Measurements from ENCODE around the gene ADAMTSL1. TPM values are rescaled to one million over a fixed set of nuclear protein-coding genes. Genes with fewer than 3 reads are reported as not detected.

ADAMTSL1 gene
- total and polyA plus RNA-seq, 2 of the 13 experiments (the other 11 are each of a cell fraction or from before 2014, with no cell fraction given) = not detected

- Histone ChIP-seq H3K27me3 (ENCODE audit: control insufficient read depth in 1 of 2, insufficient read depth in 2 of 2, low read length in 2 of 2) (peaks cover 0 to 3% of the 10 kb centered on the region in 2 experiments; a peak in 1 of 5 replicates), H3K4me2 (ENCODE audit: low read depth, low read length) (no peak overlapping the region), H3K4me1 (ENCODE audit: insufficient read depth, low read length) (no peaks in the 10 kb centered on the region), H3K9me3 (ENCODE audit: low read length) (no peaks in the 10 kb centered on the region), H3K79me2 (ENCODE audit: insufficient read depth, low read length) (no peaks in the 10 kb centered on the region), H2AFZ (ENCODE audit: low read length) (no peak overlapping the region), H3K9ac (ENCODE audit: insufficient read depth, low read depth, low read length) (no peak overlapping the region), H3K27ac (ENCODE audit: extremely low read length, insufficient read depth, low read length) (no peak overlapping the region), H3K4me3 (replicated peaks in 1 of 3; ENCODE audit: insufficient read depth in 1 of 3, low read depth in 2 of 3, low read length in 3 of 3) (no peak overlapping the region), H3K36me3 (replicated peaks in 1 of 2; ENCODE audit: control insufficient read depth in 1 of 2, insufficient read depth in 2 of 2, low read length in 2 of 2) (no peaks in the 10 kb centered on the region), H4K20me1 (ENCODE audit: insufficient read depth, low read length) (no peaks in the 10 kb centered on the region)
- intact Hi-C loops (cut with micrococcal nuclease; ENCODE audit: unreplicated experiment) = loop anchor here (10.0 kb wide), 1 partner anchor 62 kb away; no protein-coding TSS in a partner anchor
- FAIRE-seq (no peak), DNase-seq (ENCODE audit: low spot score) (no peak), ATAC-seq (no peak)
- no peak for TF ChIP-seq ZFP90 (CRISPR knock-in tag; IDR thresholded peaks at IDR 0.05; ENCODE audit: borderline replicate concordance)
- in situ Hi-C loops (cut with HindIII; ENCODE audit: extremely low pct_ligation_motif_present, low pct_unique_long_range_greater_than_20kb) = no loop called here
- BruUV-seq (replicated peaks) = no TSS peak
- ChIA-PET CTCF (ENCODE audit: low intra/inter-chr PET ratio, low total read pairs) (no interaction called here), POLR2A (no interaction called here)
Measured at GRCh38 chr9:18606846-18607245, 132.9 kb downstream of the ADAMTSL1 start.

- no peak for FAIRE-seq
Measured at GRCh38 chr9:18608371-18608770, 134.4 kb downstream of the ADAMTSL1 start.

More at GRCh38 chr9:18608371-18608770, 134.4 kb downstream of the ADAMTSL1 start:
- Histone ChIP-seq H4K20me1 (ENCODE audit: insufficient read depth, low read length) (no peaks in the 10 kb centered on the region), H3K9ac (ENCODE audit: insufficient read depth, low read depth, low read length) (no peak overlapping the region), H3K4me2 (ENCODE audit: low read depth, low read length) (no peak overlapping the region), H3K27me3 (ENCODE audit: control insufficient read depth in 1 of 2, insufficient read depth in 2 of 2, low read length in 2 of 2) (peaks cover 0 to 3% of the 10 kb centered on the region in 2 experiments; a peak in 1 of 5 replicates), H3K9me3 (ENCODE audit: low read length) (no peaks in the 10 kb centered on the region), H3K36me3 (replicated peaks in 1 of 2; ENCODE audit: control insufficient read depth in 1 of 2, insufficient read depth in 2 of 2, low read length in 2 of 2) (no peaks in the 10 kb centered on the region), H3K27ac (ENCODE audit: extremely low read length, insufficient read depth, low read length) (no peak overlapping the region), H2AFZ (ENCODE audit: low read length) (no peak overlapping the region), H3K4me3 (replicated peaks in 1 of 3; ENCODE audit: insufficient read depth in 1 of 3, low read depth in 2 of 3, low read length in 3 of 3) (no peak overlapping the region), H3K4me1 (ENCODE audit: insufficient read depth, low read length) (no peaks in the 10 kb centered on the region), H3K79me2 (ENCODE audit: insufficient read depth, low read length) (no peaks in the 10 kb centered on the region)
- intact Hi-C loops (cut with micrococcal nuclease; ENCODE audit: unreplicated experiment) = loop anchor here (10.0 kb wide), 1 partner anchor 64 kb away; no protein-coding TSS in a partner anchor
- no peak for ATAC-seq
- TF ChIP-seq ZFX (CRISPR knock-in tag; IDR thresholded peaks at IDR 0.05; ENCODE audit: low read depth) (no peak), ZBTB7B (CRISPR knock-in tag; IDR thresholded peaks at IDR 0.05) (no peak), KLF13 (CRISPR knock-in tag; IDR thresholded peaks at IDR 0.05) (no peak), MAF1 (CRISPR knock-in tag; IDR thresholded peaks at IDR 0.05; ENCODE audit: borderline replicate concordance) (no peak), BCL3 (CRISPR knock-in tag; IDR thresholded peaks at IDR 0.05) (no peak), ZNF281 (CRISPR knock-in tag; IDR thresholded peaks at IDR 0.05; ENCODE audit: borderline replicate concordance) (no peak), BCLAF1 (IDR thresholded peaks at IDR 0.05) (no peak), ZNF10 (CRISPR knock-in tag; IDR thresholded peaks at IDR 0.05; ENCODE audit: borderline replicate concordance, low read depth) (no peak), ZKSCAN1 (IDR thresholded peaks at IDR 0.05; ENCODE audit: low read length) (no peak)
- DNase-seq (ENCODE audit: low spot score) = no peak
- WGBS (ENCODE audit: low lambda C conversion rate) = 0% methylated on average over 1 of the region's 1 CpG
- no TSS peak for BruUV-seq (replicated peaks)
- in situ Hi-C loops (cut with HindIII; ENCODE audit: extremely low pct_ligation_motif_present, low pct_unique_long_range_greater_than_20kb) = no loop called here
- CTCF ChIA-PET (ENCODE audit: low intra/inter-chr PET ratio, low total read pairs) = no interaction called here
- POLR2A ChIA-PET = no interaction called here

Data from HepG2 (cell line).